GM19099 (cell line): ENCODE results near the gene LRTM2.

Source experiments
- POLR2A ChIP-seq: IDR thresholded peaks from 3 replicates; pipeline ENCODE4 v1.6.1; 2011; ENCODE audit warnings: low read depth; ENCODE audit not compliant: insufficient read length; ENCODE audit errors: extremely low read depth

Gene LRTM2

DNA sequence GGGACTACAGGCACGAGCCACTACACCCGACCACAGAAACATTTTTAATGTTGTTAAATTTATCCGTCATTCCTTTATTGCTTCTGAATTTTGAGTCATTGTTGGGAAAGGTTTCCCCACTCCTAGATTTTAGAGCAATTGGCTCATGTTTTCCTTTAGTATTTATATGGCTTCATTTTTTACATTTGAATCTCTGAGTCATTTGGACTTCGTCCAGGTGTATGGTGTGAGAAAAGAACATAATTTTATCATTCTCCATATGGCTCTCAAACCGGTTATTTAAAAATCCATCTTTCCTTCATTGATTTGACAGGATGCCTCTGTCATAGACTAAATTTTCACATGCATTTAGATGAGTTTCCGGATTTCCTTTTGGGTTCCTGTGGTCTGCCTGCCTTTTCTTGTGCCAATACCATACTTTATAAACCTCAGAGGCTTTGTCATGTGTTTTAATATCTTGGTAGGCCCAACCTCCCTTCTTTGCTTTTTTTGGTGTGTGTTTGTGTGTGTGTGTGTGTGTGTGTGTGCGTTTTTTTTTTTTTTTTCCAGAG is 30.9 kb downstream of the LRTM2 start:
- no peak for TF ChIP-seq POLR2A

DNA sequence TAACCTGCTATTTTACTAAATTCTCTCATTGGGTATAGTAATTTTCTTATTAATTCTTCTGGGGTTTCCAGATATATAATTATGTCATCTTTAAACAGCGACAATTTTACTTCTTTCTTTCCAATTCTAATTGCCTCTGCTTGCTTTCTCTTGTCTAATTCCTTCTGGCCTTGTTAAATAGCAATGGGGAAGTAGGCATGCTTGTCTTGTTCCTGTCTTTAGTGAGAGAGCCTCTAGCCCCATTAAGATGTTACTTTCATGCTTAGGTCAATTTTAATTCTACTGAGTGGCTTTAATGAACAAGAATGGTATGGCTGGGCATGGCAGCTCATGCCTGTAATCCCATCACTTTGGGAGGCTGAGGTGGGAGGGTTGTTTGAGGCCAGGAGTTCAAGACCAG is 31.7 kb downstream of the LRTM2 start:
- no peak for TF ChIP-seq POLR2A

DNA sequence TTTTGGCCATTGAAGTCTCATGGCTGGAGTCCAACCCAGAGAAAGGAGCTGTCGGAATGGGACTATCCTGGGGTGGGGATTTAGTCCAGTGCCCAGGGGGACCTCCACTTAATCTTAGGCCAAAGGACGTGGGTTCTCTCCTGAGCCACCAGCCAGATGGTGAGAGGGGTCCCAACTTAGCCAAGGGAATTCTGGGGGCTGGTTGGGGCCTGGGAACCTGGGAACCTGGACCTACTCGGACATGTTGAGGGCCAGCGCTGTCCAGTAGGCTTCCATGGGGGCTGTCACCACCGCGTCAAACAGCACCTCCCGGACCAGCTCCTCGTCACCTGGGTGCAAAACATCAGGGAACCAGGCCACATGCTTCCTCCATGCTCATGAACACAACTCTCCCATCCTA is 33.4 kb downstream of the LRTM2 start:
- TF ChIP-seq POLR2A = no peak

DNA sequence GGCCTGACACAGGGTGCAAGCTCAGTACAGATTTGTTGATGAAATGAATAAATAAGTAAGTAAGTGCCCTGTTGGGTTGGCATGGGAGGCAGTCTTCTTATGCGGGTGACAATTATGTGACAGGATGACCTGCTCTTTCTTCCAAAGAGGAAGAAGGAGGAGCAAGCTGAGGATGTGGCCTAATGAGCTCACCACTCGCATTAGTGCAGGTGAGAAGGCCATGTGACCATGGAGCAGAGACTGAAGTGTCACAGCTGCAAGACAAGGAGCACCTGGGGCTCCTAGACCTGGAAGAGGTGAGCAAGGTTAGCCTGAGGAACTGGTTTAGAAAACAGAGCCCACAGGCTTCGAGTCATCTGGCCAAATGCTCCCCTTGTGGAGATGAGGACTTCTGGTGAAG is 34.9 kb downstream of the LRTM2 start:
- TF ChIP-seq POLR2A = no peak

DNA sequence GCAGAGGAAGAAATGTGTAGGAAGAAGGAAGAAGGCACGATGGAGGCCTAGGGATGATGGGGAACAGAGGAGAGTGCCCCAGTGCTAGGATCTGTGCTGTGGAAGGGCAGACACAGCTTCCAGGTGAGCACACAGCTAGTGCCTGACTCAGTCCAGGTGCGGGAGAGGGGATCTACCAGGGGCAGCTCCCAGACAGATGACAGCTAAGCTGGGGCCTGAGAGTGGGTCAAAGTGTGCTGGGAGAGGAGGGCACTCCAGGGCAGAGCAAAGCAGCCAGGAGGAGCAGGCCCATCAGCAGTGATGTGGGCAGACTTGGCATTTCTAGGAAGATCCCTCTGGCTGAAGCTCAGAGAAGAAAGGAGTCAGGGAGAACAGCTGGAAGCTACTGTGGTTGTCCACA is 36.7 kb downstream of the LRTM2 start:
- TF ChIP-seq POLR2A = no peak

DNA sequence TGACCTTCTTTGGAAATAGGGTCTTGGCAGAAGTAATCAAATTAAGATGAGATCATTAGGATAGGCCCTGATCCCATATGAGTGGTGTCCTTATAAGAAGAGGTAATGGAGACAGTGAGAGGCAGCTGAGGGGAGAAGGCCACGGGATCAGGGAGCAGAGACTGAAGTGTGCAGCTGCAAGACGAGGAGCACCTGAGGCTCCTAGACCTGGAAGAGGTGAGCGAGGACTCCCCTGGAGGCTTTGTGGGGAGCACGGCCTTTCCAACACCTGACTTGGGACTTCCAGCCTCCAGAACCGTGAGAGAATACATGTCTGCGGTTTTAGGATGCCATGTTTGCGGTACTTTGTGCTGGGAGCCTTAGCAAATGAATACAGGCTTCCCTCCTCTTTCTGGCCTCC is 37.5 kb downstream of the LRTM2 start:
- no peak for TF ChIP-seq POLR2A

DNA sequence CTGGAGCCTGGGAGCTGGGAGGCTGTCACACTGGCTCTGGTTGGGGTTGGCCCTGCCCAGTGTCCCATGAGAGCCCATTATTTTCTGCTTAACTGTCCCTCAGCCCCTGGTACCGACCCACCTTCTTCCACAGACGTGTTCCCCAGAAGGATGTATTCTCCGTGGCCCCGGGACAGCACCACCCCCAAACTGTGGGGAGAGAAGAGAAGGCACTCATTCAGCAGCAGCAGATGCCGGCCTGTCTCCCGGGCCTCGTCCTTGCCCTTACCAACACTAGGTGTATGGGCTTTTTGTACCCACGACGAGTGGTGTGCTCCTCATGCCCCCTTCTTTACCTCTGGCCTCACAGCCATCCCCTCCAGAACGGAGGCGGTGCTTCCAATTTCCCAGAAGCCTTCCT is 38.1 kb downstream of the LRTM2 start:
- TF ChIP-seq POLR2A = no peak

DNA sequence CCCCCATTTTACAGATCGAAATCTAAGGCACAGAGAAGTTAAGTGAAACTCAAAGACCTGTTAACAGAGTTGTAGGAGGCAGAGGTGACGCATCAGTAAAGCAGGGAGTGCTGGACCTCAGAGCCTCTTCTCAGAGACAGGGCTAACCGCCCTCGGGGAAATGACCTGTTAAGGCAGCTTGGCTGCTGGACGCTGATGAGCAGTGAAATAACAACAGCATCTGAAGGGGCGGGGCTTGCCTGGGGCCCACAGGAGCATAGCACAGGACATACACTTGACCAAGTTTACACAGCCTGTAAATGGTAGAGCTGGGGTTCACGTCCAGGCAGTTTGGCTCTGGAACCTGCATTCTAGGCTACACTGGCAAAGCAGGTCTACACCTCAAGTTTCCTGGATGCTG is 39.3 kb downstream of the LRTM2 start:
- TF ChIP-seq POLR2A = no peak

DNA sequence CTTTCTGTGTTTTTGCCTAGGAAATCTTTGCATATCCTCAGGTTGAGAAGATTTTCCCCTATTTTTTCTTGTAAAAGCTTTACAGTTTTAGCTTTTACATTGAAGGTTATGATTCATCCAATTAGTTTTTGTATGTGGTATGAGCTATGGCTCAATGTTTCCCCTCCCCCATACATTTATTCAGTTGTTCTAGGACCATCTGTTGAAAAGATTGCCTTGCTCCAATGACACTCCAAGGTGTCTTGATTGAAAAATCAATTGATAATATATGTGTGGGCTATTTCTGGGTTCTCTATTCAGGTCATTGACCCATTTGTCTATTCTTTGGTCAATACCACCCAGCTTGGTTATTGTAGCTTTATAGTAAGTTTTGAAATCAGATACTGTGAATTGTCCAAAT is 42.6 kb downstream of the LRTM2 start:
- no peak for TF ChIP-seq POLR2A

DNA sequence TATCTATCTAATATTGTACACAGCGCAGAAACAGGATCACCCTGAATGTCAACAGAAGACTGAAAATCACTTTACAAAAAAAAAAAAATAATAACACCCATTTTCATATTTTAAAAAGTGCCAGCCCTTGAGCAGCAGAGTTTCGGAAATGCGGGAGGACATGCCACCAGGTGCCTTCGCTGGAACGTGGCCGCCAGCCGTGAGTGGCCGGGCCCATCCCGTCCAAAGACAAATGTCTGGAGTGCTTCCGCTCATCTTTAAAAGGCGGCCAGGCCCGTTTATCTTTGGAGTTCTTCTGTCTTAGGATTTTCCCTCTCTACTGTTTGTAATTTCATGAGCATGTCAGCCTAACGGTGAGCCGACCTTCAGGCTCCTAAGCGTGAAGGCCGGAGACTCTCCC is 43.5 kb downstream of the LRTM2 start:
- no peak for TF ChIP-seq POLR2A

DNA sequence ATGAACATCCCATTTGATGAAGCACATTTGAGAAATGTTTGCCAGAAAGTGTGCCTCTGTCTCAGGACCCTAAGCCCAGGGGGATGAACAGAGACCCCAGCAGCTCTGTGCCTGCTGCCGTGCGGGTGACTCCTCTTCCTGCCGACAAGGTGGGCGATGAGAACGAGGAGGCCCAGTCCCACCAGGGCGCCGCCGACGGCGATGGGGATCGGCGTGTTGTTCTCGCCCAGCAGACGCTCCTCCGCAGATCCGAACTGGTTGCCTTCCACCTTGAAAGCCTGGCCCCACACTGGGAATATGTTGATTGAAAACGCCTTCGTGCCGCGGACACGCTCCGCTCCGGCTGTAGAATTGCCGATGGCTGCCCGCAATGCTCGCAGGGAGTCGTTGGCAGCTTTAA is 44.1 kb downstream of the LRTM2 start:
- no peak for TF ChIP-seq POLR2A

DNA sequence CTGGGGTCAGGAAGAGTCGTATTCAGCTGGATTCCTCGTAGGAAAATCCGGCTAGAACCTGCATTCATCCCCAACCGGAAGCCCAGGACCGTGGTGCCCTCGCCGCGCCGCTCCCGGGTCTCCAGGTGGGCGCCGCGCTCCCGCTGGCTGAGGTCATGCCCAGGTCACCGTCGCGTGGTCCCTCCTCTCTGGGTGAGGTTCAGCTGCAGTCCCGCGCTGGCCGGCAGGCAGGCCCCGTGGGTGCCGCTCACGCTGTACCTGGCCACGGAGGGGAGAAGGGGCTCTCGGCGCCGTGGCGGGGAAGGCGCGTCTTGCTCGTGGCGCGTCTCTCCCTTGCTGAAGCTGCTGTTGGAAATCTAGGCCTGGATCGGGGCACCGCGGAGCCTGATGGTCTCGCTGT is 44.5 kb downstream of the LRTM2 start:
- TF ChIP-seq POLR2A = no peak

DNA sequence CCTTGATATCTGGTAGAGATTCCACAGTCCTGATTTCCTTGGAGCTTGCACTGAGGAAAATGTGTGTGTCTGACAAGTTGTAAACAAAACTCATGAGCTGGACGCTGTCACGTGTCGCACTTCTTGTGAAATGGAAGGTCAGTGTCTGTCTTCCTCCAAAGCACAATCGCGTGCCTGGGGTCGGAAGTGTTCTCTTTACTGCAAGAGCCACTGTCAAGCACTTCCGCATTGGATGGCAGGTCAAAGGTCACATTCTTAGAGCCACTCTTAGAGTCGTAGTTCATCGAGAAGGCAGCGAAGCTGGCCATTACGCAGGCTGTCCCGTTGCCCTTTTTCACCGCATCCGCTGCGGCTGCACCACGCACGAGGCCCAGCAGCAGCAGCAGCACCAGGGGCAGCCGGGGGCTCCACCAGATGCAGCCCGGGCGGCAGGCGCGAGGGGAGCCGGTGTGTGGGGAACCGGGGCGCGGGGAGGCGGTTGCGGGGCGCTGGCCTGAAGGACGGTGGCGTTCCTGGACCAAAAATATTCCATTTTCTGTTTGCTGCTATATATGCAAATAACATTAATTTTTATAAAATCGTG is 45.0 kb downstream of the LRTM2 start:
- TF ChIP-seq POLR2A = no peak

DNA sequence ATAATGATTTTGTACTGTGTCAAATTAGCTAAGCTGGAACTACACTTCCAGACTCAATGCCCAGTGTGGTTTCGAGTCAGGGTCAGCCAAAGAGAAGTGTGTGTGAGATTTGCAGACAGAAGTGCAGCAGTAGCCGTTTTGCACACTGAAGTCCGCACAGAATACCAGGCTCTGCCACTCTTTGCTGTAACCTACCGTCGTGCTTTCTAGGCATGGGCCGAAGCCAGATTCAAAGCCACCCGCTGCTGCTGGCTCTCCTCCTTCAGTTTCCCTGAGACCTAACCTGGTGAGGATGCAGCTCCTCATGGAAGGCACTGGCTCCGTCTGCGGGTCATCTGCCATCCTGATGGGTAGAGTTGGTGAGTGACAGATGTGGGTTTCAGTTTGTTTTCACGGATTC is 48.8 kb downstream of the LRTM2 start:
- TF ChIP-seq POLR2A = no peak

DNA sequence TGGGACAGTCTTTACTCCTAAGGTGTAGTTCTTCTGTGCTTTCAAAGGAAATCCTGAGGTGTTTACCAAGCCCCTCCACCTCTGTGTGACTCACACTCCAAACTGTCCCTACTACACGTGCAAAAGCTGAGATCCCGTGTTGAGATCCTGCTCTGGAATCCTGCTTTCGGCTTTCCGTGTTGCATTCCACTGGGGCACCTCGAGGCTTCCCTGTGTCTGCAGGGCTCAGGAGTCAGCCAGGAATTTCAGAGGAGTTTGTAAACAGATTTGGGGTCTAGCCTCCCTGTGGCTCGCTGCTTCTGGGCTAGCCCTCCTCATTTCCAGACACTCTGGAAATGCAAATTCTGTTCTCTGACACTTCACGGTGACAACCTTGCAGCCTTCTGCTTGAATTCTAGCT is 49.7 kb downstream of the LRTM2 start:
- TF ChIP-seq POLR2A = no peak

DNA sequence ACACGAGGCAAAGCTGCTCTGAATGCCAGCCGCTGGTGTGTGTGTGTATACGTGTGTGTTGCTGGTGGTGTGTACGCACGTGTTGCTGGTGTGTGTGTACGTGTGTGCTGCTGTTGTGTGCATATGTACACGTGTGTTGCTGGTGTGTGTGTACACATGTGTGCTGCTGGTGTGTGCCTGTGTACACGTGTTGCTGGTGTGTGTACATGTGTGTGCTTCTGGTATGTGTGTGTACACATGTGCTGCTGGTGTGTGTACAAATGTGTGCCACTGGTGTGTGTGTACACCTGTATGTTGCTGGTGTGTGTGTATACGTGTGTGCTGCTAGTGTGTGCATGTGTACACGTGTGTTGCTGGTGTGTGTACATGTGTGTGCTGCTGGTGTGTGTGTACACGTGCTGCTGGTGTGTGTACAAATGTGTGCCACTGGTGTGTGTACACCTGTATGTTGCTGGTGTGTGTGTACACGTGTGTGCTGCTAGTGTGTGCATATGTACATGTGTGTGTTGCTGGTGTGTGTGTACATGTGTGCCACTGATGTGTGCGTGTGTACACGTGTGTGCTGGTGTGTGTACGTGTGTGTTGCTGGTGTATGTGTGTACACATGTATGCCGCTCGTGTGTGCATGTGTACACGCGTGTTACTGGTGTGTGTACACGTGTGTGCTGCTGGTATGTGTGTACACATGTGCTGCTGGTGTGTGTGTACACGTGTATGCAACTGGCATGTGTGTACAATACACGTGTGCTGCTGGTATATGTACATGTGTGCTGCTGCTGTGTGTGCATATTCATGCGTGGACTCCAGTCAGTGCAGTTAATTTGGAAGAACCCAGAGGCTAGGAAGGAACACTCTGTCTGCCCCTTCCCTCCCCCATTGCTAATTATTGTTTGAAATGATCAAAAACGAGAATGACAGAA is 50.9 kb downstream of the LRTM2 start:
- no peak for TF ChIP-seq POLR2A
